NCI-H2171 (cell line): Measurements from ENCODE around the gene MMP2.

Experiments used
- DNase-seq: peaks from one replicate; lab custom pipeline; 2025; lab: John Stamatoyannopoulos, UW

Gene MMP2

DNA sequence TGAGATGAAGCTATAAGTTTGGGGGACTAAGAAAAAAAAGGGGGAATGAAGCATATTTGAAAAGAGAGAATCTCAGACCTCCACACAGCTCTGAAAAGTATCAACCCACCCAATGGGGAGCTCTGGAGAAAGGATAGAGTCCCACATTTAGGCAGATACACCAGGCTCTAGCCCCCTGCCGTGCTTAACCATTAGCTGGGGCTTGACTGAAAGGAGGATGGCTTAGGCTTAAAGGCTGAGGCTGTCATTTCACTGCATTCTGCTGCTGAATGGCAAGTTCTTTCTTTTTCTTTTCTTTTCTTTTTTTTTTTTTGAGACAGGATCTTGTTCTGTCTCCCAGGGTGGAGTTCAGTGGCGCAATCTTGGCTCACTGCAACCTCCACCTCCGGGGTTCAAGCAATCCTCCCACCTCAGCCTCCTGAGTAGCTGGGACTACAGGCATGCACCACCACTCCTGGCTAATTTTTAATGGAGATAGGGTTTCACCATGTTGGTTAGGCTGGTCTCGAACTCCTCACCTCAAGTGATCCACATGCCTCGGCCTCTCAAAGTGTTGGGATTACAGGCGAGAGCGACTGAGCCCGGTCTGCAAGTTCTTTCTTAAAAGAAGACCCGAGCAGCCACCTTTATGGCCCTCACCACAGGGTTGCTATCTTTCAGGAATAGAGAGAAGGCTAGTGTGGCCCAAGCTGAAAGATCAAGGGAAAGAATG, 9.0 kb upstream of the MMP2 start:
- no peak for DNase-seq

DNA sequence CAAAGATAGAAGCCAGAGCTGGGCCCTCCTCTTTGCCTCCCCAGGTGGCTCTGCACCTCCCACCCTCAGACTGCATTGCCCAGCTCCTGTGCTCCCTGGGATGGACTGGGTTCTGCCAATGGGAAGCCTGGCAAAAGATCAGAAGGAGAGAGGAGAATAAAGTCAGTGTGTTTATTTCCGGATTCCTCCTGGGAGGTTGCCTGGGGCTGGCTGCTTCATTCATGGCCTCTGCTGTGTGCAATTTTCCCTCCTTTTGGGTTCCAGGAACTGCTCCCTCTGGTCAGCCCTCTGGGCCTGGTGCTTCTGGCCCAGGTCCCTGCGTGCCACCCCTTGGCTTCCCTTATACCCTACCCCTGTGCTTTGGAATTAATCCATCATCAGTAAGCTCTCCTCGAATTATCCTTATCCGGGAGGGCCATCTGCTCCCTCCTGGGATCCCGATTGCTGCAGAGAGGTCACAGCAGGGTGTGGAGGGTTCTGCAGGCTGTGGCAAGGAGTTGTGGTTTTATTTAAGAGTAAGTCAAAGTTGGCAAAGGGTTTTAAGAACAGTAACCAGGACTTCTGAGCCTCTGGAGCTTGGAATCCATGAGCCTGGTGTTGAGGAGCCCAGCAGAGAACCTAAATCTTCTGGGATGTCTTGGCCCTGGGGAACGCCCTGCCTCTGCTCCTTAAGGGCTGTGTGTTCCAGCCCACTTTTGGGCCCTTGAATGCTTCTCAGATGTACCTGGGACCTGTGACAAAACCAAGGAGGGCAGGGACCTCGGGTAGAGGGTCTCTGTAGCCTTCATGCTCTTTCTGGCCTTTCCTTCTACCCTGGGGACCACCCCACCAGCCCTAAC, 8.2 kb upstream of the MMP2 start:
- no peak for DNase-seq

DNA sequence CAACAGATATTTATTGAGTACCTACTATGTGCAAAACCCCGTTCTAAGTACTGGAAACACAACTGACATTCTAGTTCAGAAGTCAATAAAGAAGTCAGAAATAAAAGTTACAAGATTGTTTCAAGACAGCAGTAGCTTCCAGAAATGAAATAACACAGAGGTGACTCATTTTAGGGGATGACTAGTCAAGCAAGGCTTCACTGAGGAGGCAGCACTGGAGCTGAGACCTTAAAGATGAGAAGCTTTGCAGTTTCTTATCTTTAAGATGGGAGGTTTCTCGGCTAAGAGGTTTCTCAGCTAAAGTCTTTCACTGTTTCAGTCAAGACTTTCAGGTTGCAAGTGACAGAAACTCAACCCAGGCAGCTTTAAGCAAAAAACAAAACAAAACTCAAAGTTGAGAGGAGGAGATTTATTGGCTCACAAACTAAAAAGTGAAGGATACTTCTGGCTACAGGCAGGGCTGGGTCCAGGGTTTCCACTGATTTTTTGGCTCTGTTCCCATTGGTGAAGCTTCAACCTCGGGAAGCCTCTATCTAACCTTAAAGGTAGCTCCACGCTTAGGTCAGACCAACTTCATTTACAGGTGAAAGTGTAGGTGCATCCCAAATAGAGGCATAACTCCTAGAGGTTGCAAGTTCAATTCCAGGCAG, 7.4 kb upstream of the MMP2 start:
- DNase-seq = no peak

DNA sequence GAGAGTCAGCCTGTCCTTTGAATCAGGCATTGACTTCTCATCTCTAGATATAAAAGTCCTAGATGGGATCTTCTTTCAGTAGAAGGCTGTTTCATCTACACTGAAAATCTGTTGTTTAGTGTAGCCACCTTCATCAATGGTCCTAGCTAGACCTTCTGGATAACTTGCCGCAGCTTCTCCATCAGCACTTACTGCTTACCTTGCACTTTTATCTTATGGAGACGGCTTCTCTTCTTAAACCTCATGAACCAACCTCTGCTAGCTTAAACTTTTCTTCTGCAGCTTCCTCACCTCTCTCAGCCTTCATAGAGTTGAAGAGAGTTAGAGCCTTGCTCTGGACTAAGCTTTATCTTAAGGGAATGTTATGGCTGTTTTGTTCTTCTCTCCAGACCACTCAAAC, 5.4 kb upstream of the MMP2 start:
- DNase-seq = no peak

DNA sequence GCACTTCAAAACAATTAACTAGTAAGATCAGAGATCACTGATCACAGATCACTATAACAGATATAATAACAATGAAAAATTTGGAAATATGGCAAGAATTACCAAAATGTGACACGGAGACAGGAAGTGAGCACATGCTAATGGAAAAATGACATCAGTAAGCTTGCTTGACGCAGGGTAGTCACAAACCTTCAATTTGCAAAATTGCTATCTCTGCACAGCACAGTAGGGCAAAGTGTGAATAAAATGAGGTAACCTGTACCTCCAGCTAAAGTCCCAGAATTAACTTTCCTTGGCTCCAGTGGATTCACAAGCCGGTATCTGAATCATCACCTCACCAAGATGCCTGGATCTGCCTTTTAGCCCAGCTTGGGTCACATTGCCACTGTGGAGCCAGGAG, 4.2 kb upstream of the MMP2 start:
- no peak for DNase-seq

DNA sequence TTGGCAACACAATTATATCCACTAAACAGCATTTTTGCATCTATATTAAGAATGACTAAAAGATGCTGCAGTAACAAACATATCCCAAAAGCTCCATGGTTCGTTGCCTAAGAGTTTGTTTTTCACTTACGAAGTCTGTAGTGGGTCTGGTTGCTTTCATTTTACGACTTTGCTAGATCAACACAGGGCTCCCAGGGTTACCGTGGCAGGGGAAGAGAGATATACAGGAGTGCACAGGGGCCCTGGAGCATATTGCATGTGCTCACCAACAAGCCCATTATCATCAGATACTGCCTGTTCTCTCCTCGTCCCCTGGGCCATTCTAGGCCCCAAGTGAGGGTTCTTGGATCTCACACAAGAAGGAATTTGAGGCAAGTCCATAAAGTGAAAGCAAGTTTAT, 3.1 kb upstream of the MMP2 start:
- no peak for DNase-seq

DNA sequence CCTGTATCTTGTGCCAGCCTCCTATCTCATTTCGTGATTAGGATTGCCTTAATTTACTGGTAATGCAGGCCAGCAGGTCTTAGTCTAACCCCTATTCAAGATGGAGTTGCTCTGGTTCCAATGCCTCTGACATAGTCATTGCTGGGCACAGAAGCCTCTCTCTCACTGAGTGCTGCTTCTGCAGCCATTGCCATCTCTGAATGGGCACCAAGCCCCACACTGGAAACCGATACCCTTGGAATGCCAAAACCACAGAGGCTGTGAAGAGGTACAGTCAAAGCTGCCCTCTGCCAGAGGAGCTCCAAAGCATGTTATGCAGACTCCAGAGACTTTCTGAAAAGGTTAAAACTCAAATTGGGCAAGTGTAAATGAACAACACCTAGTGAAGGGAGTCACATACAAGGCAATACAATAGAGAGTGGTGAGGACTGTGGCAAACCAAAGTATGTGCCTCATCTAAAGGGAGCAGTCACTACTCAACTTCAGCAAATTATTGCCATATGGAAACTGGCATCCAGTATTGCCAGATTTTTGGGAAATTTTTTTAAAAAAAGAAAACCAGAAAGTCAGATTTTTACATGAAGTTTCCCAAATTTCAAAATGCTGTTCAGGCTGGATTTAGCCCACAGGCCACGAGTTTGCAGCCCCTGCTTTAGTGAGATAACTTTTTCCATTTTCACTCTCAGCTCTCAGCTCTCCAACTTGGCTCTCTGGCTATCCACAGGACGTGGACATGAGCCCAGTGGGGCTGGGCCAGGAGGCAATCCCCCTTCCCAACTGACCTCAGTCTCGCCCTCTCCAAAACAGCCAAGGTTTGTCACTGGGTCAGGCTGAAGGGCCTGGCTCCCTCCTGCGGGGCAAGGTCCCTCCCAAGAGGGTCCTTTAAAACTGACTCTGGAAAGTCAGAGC, 2.1 kb upstream of the MMP2 start:
- no peak for DNase-seq

DNA sequence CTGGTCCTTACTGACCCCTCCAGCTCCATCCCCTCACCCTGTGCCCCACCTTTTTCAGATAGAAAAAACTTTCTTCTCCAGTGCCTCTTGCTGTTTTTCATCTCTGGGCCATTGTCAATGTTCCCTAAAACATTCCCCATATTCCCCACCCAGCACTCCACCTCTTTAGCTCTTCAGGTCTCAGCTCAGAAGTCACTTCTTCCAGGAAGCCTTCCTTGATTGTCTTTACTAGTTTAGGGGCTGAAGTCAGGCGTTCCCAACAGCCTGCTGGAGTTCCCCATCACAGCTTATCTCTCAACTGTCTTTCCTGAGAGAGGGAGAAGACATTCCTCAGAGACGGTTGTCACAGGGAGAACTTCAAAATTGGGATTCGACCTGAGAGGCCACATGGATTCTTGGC, 1.3 kb upstream of the MMP2 start:
- DNase-seq = no peak

DNA sequence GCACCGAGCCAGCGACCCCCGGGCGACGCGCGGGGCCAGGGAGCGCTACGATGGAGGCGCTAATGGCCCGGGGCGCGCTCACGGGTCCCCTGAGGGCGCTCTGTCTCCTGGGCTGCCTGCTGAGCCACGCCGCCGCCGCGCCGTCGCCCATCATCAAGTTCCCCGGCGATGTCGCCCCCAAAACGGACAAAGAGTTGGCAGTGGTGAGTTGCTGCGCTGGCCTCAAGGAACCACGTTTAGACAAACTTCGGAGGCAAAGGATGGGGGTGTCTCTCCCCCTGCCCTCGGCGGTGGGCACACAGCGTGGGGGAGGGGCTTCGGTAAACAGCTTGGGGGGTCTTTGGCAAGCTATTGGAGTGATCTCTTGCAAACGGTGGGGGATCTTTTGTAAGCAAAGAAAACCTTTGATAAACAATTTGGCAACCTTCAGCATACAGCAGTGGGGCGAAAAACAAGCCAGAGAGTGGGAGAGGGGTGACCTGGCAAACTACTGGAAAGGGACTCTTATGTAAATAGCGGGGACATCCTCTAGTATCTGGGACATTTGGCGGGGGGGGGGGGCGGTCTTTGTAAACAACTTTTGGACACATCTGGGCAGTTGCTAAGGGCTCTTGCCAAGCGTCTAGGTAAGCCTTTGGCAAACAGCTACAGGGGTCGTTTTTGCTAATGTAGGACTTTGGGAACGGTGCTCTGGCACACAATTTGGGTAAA, 587 bp downstream of the MMP2 start:
- DNase-seq = no peak

DNA sequence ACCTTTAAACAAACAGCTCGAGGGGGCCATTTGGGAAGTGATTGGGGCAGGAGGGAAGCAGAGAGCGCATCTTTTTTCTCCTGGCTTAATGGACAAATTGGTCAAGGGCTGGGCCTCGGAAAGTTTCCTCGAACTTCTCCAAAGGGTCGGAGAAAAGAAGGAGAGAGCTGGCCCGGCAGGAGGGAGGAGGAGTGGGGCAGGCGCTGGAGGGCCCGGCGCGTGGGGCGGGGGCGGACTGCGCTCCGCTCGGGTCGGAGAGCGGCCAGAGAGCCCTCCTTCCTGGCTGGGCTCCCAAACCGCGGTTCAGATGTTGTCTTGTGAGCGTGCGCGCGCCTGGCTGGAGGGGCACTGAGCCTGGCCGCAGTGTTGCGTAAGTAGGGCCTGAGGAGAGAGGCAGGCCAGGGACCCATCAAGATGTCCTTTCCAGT, 1.2 kb downstream of the MMP2 start:
- no peak for DNase-seq

DNA sequence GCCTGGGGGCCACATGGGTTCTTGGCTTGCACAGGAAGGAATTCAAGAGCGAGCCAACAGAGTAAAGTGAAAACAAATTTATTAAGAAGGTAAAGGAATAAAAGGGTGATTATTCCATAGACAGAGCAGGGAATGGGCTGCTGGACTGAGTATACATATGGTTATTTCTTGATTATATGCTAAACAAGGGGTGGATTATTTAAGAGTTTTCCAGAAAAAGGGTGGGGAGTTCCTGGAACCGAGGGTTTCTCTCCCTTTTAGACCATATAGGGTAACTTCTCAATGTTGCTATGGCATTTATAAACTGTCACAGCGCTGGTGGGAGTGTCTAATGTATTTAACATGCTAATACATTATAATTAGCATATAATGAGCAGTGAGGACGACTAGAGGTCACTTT, 2.0 kb downstream of the MMP2 start:
- DNase-seq = no peak

DNA sequence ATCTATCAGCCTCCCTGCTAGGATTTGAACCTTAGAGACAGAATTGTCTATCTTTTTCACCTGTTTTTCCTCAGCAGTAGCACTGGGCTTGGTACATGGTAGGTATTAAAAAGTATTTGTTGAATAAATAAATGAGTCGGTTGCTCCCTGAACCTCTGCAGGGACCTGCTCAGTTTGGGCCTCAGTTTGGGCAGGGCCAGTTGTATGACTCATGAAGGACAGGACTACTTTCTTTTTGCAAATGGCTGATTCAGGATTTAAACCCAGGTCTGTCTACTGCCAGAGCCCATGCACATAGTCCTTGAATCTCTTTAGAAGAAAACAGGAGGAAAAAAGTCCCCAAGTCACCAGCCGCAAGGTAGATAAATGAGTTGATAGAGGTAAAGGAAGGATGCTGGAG, 3.1 kb downstream of the MMP2 start:
- no peak for DNase-seq

DNA sequence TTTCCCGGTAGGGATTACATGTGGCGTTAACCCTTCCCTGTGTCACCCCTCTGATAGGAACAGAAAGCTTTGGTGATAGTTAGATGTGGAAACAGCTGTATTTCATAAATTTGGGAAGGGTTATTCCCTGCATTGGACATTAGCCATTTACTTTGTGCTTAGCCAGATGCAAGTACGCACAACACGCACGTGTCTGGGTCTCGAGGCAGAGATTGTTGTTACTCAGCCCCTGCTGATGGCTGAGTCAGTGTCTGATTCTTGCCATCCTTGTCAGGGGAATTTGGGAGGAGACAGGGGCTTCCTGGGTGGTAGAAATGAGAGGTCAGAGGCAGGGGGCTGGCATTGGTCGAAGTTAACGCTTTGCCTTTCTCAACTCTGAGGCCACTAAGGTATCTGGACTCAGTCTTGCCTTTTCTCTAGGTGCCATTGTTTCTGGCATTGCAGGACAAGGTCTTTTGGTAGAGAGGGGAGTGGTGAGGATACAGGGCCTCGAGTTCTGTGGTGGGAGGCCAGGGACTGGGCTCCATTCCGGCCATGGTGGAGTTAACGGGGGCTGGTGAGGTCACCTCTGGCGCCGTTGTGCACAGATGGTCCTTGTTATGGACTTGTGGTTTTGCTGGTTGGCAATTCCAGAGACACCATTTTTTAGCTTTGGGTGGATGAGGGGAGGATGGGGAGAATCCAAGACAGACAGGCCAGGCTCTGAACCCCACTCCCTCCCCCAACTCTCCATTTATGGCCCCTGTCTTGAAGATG, 8.2 kb downstream of the MMP2 start:
- no peak for DNase-seq

DNA sequence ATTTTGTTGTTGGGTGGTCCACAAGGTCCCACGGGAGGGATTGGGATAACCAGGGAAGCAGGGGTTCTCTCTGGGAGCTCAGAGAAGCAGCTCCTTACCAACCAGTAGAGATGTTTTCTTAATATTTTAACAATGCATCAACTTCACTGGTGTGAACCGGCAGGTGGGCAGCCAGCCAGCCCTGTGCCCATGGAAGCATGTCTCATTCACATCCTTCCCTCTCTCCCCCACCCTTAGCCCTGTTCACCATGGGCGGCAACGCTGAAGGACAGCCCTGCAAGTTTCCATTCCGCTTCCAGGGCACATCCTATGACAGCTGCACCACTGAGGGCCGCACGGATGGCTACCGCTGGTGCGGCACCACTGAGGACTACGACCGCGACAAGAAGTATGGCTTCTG, 9.3 kb downstream of the MMP2 start:
- no peak for DNase-seq

DNA sequence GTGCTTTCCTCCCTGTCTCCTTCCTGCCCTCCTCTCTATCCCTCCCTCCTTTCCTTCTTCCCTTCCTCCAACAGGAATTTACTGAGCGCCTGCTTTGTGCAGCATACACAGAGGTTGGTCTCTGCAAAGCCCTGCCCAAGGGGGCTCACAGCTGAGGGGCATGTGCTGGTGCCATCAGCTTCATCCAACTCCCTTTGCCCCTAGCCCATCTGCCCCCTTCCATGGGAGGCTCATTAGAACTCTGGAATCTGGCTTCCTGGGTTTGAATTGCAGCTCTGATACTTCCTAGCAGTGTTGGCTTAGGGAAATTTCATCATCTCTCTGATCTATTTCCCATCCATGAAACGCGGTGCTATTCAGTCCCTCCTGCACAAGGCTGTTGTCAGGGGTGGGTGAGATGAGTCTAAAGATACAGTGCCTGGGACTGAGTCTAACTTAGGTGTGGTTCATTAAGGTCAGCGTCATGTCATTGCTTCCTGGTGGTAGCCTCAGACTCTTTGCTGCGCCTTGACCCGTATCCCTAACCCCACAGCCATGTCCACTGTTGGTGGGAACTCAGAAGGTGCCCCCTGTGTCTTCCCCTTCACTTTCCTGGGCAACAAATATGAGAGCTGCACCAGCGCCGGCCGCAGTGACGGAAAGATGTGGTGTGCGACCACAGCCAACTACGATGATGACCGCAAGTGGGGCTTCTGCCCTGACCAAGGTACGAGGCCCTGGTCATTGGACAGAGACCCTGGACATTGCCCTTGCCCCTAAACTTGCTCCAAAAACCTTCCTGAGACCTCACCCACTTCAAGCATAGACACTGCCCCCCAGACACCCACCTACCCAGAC, 10.3 kb downstream of the MMP2 start:
- no peak for DNase-seq

DNA sequence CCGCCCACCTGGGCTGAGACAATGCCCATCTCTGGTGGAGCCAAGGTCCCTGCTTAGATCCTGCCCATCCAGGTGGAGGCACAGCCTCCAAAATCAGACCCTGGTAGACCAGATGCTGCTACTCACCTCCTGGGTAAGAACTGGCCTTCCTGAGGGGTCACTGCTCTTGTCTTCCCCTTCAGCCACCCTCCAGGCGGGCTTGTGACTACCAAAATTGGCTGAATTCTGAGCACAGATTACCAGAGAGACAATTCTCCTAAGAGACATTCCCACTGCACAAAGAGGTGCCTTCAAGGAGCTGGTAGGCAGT, 10.9 kb downstream of the MMP2 start:
- no peak for DNase-seq

DNA sequence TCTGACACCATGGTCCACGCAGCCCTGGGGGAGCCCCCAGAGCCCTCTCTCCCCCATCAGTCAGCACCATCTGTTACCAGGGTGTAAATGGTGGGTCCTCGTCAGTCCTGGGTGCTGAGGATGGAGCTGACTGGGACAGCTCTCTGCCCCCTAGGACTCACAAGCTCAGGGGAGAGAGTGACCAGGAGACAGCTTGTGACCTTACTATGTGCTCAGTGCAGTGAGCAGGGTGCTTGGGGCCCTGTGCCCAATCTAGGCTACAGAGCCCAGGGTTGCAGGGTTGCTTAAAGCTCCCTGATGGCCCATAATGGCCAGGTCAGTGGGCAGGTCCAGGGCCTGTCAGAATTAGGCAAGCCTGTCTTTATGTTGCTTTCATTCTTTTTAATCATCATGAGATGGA, 11.3 kb downstream of the MMP2 start:
- DNase-seq = no peak

DNA sequence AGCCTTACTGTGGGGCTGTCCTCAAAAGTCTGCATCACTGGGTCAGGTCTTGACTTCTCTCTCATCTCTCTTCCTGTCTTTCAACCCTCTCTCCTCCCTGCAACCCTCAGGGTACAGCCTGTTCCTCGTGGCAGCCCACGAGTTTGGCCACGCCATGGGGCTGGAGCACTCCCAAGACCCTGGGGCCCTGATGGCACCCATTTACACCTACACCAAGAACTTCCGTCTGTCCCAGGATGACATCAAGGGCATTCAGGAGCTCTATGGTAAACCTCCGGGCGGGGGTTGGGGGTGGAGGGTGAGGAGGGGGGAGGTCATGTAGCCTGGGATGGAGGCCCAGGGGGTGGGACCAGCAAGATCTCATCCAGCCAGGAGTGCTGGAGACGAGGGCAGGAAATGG, 12.7 kb downstream of the MMP2 start:
- DNase-seq = no peak

DNA sequence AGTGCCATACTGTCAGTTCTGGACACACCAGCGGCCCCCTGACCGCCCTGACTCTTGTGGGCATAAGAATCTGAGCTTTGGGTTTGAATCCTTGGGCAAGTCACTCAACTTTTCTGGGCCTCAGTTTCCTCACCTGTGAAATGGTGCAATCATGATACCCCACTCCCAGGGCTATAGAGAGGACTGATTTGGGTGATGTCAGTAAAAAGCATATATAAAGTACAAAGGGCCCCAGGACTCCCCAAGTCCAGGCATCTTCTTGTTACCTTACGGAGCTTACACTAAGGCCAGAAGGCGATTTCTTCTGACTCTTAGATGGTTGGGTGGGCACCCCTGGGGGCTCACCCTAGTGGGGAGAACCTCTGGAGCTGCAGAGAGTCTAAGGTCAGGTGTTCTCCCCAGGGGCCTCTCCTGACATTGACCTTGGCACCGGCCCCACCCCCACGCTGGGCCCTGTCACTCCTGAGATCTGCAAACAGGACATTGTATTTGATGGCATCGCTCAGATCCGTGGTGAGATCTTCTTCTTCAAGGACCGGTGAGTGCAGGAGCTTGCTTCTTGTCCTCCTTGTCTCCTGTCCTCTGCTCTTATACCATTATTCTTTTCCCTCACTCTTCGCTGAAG, 13.9 kb downstream of the MMP2 start:
- DNase-seq = no peak
